Sigmoid colon (tissue), 7 donors: Measurements from ENCODE around the gene PTPRA. TPM values are rescaled to one million over a fixed set of nuclear protein-coding genes. Genes with fewer than 3 reads are reported as not detected.

Experiments
- DNase-seq: peaks from one replicate; pipeline ENCODE4 v3.0.0-alpha.2; 2019
- H3K27ac ChIP-seq, 4 donors: fragments of 200-600 bp; sonication (generic); one replicate each; pipeline ENCODE4 v1.5.1; 2016 to 2019; ENCODE audit warnings: mild to moderate bottlenecking in 1 of 4
- H3K27me3 ChIP-seq, 3 donors: fragments of 200-600 bp; sonication (generic); one replicate each; pipeline ENCODE4 v1.5.1; 2019; ENCODE audit warnings: mild to moderate bottlenecking in 1 of 3
- H3K36me3 ChIP-seq, 4 donors: fragments of 200-600 bp; sonication (generic); one replicate each; pipeline ENCODE4 v1.5.1; 2016 to 2019
- H3K4me1 ChIP-seq, 4 donors: fragments of 200-600 bp; sonication (generic); one replicate each; pipeline ENCODE4 v1.5.1; 2017 to 2019
- H3K4me3 ChIP-seq, 4 donors: fragments of 200-600 bp; sonication (generic); one replicate each; pipeline ENCODE4 v1.5.1; 2017 to 2019; ENCODE audit warnings: mild to moderate bottlenecking in 2 of 4, moderate library complexity in 1 of 4
- H3K9me3 ChIP-seq, 4 donors: fragments of 200-600 bp in 3 of 4; sonication (generic) in 3 of 4; one replicate each; pipeline versions ENCODE4 v1.5.1 to v1.6.1; 2013 to 2019
- EP300 ChIP-seq, 4 donors: sonication (generic); formaldehyde crosslinking; IDR thresholded peaks; one replicate each; pipeline ENCODE4 v1.6.1; 2017; ENCODE audit warnings: antibody characterized with exemption in 4 of 4
- POLR2A ChIP-seq, 2 donors: fragments of 450-650 bp; IDR thresholded peaks; one replicate each; pipeline ENCODE4 v1.6.1; 2016; ENCODE audit warnings: antibody characterized with exemption in 2 of 2, mild to moderate bottlenecking in 2 of 2, moderate library complexity in 2 of 2
- POLR2AphosphoS5 ChIP-seq, 4 donors: sonication (generic); formaldehyde crosslinking; IDR thresholded peaks; one replicate each; pipeline ENCODE4 v1.6.1; 2017; ENCODE audit warnings: antibody characterized with exemption in 4 of 4
- WGBS, 2 donors: extraction: QIAGEN DNeasy Blood & Tissue Kit; methylation state at CpG; one replicate each; pipeline ENCODE4 v1.1.7; 2013; 5-methylcytosine and 5-hydroxymethylcytosine counted together
- intact Hi-C: fragments of 100-400 bp; cut with DNase I; formaldehyde crosslinking; loops from one replicate; pipeline ENCODE4 v1.15.1; 2023
- polyA plus RNA-seq, 3 donors: library from polyadenylated mRNA; stranded (reverse); fragments of 200-250 nt; gene quantifications; one replicate each; pipeline ENCODE4 v1.2.3, GENCODE V29; 2013
- total RNA-seq, 4 donors: library from RNA; depleted of rRNA; stranded (reverse); fragments of >200 nt; gene quantifications; one replicate each; pipeline ENCODE4 v1.1.0, GENCODE V29; 2016
- TF ChIP-seq, protein P1 (sequence below), 4 experiments: fragments of 450-650 bp in 3 of 4; fragments of 200-600 bp in 1 of 4; IDR thresholded peaks; one replicate each; pipeline ENCODE4 v1.5.1; 2016 to 2019; ENCODE audit warnings: antibody characterized with exemption in 4 of 4, mild to moderate bottlenecking in 3 of 4, moderate library complexity in 2 of 4
- donor health status: healthy with polysubstance abuse.
- donor health status: Bipolar disorder and iron deficiency.
- donor health status: healthy.

Gene PTPRA
- total and polyA plus RNA-seq, 7 donors, result 10.2 to 86.4 (median 62.0) TPM

DNA sequence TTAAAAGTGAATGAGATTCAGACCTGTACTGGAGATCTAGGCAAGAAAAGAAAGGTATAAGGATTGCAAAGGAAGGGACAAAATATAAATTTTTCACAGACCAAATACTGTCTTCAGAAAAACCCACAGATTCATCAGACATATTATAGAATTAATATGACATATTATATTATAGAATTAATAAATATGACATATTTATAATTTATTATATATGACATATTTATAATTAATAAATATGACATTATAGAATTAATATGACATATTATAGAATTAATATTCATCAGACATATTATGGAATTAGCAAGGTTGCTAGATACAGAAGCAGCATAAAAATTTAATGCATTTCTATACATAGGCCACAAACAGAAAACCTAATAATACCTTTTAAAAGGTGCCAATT is 125.4 kb downstream of the PTPRA start:
- TF ChIP-seq, protein P1, sequence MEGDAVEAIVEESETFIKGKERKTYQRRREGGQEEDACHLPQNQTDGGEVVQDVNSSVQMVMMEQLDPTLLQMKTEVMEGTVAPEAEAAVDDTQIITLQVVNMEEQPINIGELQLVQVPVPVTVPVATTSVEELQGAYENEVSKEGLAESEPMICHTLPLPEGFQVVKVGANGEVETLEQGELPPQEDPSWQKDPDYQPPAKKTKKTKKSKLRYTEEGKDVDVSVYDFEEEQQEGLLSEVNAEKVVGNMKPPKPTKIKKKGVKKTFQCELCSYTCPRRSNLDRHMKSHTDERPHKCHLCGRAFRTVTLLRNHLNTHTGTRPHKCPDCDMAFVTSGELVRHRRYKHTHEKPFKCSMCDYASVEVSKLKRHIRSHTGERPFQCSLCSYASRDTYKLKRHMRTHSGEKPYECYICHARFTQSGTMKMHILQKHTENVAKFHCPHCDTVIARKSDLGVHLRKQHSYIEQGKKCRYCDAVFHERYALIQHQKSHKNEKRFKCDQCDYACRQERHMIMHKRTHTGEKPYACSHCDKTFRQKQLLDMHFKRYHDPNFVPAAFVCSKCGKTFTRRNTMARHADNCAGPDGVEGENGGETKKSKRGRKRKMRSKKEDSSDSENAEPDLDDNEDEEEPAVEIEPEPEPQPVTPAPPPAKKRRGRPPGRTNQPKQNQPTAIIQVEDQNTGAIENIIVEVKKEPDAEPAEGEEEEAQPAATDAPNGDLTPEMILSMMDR (IDR thresholded peaks at IDR 0.05), result no peak
- TF ChIP-seq EP300 (IDR thresholded peaks at IDR 0.05) (no peak), POLR2A (IDR thresholded peaks at IDR 0.05) (no peak)
- no peak overlapping the region for H3K27ac ChIP-seq
- no peak overlapping the region for H3K4me3 ChIP-seq
- H3K36me3 ChIP-seq, result peaks cover 2 to 38% (median 4%) of the 10 kb centered on the region in 4 donors
- no peak for DNase-seq
- intact Hi-C loops, result loop anchor here (10.0 kb wide), 1 partner anchor 474 kb away; no protein-coding TSS in a partner anchor
- H3K27me3 ChIP-seq, result no peaks in the 10 kb centered on the region
- H3K4me1 ChIP-seq, result no peaks in the 10 kb centered on the region
- H3K9me3 ChIP-seq, result no peaks in the 10 kb centered on the region

DNA sequence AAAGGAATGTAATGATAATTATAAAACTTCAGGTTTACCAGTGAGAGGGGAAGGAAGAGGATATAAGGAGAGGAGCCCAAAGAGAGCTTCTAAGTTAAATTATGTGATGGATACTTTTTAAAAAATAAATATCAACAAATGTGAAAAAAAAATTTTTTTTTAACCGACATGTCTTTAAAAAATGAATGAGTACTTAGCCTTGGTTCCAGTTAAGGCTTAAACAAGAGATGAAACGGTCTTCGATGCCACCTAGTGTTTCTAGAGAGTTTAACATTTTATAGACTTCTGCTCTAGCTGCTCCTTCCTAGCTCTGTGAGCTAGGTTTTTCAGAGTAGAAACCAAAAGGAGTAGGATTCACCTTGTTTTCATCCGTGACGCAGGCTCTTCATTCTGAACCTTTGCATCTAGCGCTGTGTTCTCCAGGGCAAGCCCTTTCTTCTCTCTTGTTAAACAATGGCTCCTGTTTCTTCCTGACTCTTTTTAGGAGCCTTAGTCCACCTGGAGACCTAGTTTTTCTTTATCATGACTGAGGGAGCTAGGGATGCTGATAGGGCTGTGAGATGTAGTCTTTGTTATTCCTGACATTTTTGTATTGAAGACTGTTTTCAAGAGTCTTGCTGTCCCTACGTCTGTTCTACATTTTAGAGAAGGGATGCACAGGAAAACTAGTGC is 127.7 kb downstream of the PTPRA start:
- DNase-seq, result no peak
- intact Hi-C loops, result loop anchor here (5.0 to 10.0 kb wide), 3 partner anchors 129 to 306 kb away; partner anchors contain the start of genes EBF4 and PTPRA
- H3K27ac ChIP-seq, result no peak overlapping the region
- WGBS, 2 donors, result 43 to 46% methylated on average over 7 of the region's 7 CpGs
- H3K4me1 ChIP-seq, result no peaks in the 10 kb centered on the region
- H3K27me3 ChIP-seq, result no peaks in the 10 kb centered on the region
- H3K4me3 ChIP-seq, result no peak overlapping the region
- TF ChIP-seq, protein P1 (IDR thresholded peaks at IDR 0.05), result peak in 3 of 4 experiments; percentile 13 to 38 (median 31)
- no peak for TF ChIP-seq POLR2A (IDR thresholded peaks at IDR 0.05)
- H3K9me3 ChIP-seq, result no peaks in the 10 kb centered on the region
- peaks cover 0 to 34% (median 9%) of the 10 kb centered on the region in 4 donors for H3K36me3 ChIP-seq

DNA sequence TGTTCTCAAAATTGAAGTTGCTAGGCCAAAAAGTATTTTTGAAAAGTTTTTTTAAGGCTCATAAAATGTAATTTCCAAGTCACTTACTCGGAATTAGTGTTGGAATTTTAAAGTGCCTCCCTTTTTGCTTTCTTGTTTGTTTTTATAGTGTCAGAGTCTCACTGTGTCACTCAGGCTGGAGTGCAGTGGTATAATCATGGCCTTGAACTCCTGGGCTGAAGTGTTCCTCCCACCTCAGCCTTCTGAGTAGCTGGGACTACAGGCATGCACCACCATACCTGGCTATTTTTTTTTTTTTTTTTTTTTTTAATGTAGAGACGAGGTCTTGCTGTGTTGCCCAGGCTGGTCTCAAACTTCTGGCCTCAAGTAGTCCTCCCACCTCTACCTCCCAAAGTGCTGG is 130.1 kb downstream of the PTPRA start:
- no peak for DNase-seq
- WGBS, 2 donors, result 89 to 96% methylated on average over 2 of the region's 2 CpGs
- no peak for TF ChIP-seq EP300 (IDR thresholded peaks at IDR 0.05)
- TF ChIP-seq POLR2AphosphoS5 (IDR thresholded peaks at IDR 0.05), result no peak
- H3K4me3 ChIP-seq, result no peak overlapping the region
- H3K4me1 ChIP-seq, result no peaks in the 10 kb centered on the region
- intact Hi-C loops, result loop anchor here (5.0 to 10.0 kb wide), 3 partner anchors 131 to 309 kb away; partner anchors contain the start of genes EBF4 and PTPRA
- H3K27ac ChIP-seq, result no peak overlapping the region
- peaks cover 13 to 53% (median 24%) of the 10 kb centered on the region in 4 donors for H3K36me3 ChIP-seq
- no peaks in the 10 kb centered on the region for H3K27me3 ChIP-seq
- no peaks in the 10 kb centered on the region for H3K9me3 ChIP-seq

DNA sequence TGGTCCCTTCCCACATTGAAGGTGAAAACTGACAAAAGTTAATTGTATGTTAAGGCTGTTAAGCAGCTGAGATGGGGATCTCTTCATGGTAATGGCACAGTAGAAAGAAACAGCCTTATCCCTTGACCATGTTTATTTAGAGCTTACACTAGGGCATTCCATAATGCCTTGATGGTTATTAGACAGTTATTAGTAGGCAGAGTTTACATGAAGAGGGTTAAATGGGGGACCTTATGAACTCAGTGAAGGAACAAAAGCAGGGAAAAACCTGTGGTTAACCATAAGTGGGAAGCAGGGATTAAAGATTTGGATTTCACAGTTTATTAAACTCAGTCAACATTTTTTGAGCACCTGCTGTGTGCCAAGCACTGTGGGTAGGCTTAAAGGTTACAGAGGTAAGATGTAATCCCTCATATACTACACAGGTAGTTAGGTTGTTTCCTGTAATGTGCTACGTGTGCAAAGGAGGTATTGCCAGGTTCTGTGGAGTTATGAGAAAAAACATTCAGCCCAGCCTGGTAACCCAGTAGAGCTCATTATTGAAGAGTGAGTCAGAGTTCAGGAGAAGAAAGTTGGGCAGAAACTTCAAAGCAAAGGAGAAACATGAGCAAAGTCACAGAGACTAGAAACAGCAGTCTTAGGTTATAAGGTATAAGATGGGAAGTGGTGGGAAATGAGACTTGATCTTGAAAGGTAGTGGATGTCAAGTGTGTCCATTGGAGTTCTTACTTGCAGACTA is 137.9 kb downstream of the PTPRA start:
- Histone ChIP-seq H3K4me3 (no peak overlapping the region), H3K9me3 (no peaks in the 10 kb centered on the region), H3K36me3 (peaks cover 13 to 66% (median 20%) of the 10 kb centered on the region in 4 donors), H3K27me3 (no peaks in the 10 kb centered on the region), H3K4me1 (no peaks in the 10 kb centered on the region), H3K27ac (no peak overlapping the region)
- intact Hi-C loops, result no loop called here
- DNase-seq, result no peak
- WGBS, 2 donors, result 35 to 76% methylated on average over 1 of the region's 1 CpG
- TF ChIP-seq POLR2AphosphoS5 (IDR thresholded peaks at IDR 0.05) (no peak), EP300 (IDR thresholded peaks at IDR 0.05) (no peak), POLR2A (IDR thresholded peaks at IDR 0.05) (no peak)
- TF ChIP-seq, protein P1 (IDR thresholded peaks at IDR 0.05), result no peak

DNA sequence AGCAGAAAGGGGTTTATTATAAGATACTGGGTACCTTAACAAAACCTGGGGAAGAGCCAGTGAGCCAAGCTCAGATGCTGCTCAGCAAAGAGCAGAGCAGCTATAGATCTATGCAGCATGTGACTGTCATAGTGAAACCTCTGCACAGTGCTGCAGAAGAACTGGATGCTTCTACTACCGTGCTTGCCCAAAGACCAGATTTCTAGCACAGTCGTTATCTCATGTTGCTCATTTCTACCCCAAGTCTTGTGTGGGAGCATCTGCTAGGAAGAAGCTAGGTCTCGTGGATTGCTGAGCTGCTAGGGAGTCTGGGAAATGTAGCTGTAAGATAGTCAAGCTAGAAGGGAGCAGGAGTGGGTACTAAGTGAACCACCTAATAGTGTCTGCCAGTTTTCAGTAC is 138.5 kb downstream of the PTPRA start:
- peaks cover 8 to 66% (median 19%) of the 10 kb centered on the region in 4 donors for H3K36me3 ChIP-seq
- TF ChIP-seq POLR2A (IDR thresholded peaks at IDR 0.05) (no peak), POLR2AphosphoS5 (IDR thresholded peaks at IDR 0.05) (no peak)
- TF ChIP-seq, protein P1 (IDR thresholded peaks at IDR 0.05), result no peak
- H3K27ac ChIP-seq, result no peak overlapping the region
- no peaks in the 10 kb centered on the region for H3K27me3 ChIP-seq
- WGBS, 2 donors, result 85 to 96% methylated on average over 3 of the region's 3 CpGs
- no peaks in the 10 kb centered on the region for H3K4me1 ChIP-seq
- DNase-seq, result no peak
- no peak overlapping the region for H3K4me3 ChIP-seq
- intact Hi-C loops, result no loop called here
- H3K9me3 ChIP-seq, result no peaks in the 10 kb centered on the region
